Neural cell (in vitro differentiated cells): ENCODE results near the gene C1orf50. TPM values are rescaled to one million over a fixed set of nuclear protein-coding genes. Genes with fewer than 3 reads are reported as not detected.

Source experiments
- H2AFZ ChIP-seq: fragments of 200-600, 300-800 bp; sonication (generic), shearing (Covaris generic); 2 replicates; pipeline ENCODE4 v1.6.0; 2014; ENCODE audit warnings: low read depth, mild to moderate bottlenecking, antibody characterized with exemption, low read length, moderate library complexity
- H3F3A ChIP-seq: fragments of 200-600 bp; shearing (Covaris generic); 2 replicates; pipeline ENCODE4 v1.6.1; 2016; ENCODE audit warnings: mild to moderate bottlenecking, moderate library complexity, mixed read lengths, antibody characterized with exemption, low read length; ENCODE audit not compliant: insufficient read depth, poor library complexity, severe bottlenecking
- H3K27ac ChIP-seq: fragments of 200-600, 300-800 bp; sonication (generic), shearing (Covaris generic); 2 replicates; pipeline ENCODE4 v1.5.1; 2014; ENCODE audit warnings: mild to moderate bottlenecking, low read length, moderate library complexity
- H3K27me3 ChIP-seq: fragments of 300-800, 200-600 bp; sonication (generic), shearing (Covaris generic); 2 replicates; pipeline ENCODE4 v1.6.0; 2014; ENCODE audit warnings: mild to moderate bottlenecking, low read depth, low read length, moderate library complexity; ENCODE audit not compliant: insufficient read depth
- H3K36me3 ChIP-seq: fragments of 300-800, 200-600 bp; sonication (generic), shearing (Covaris generic); 2 replicates; pipeline ENCODE4 v1.5.1; 2014; ENCODE audit warnings: mild to moderate bottlenecking, antibody characterized with exemption, low read length, moderate library complexity; ENCODE audit not compliant: insufficient read depth
- H3K4me2 ChIP-seq: fragments of 300-800, 200-600 bp; sonication (generic), shearing (Covaris generic); 2 replicates; pipeline ENCODE4 v1.6.0; 2014; ENCODE audit warnings: mild to moderate bottlenecking, low read length
- H3K4me3 ChIP-seq: fragments of 300-800, 200-600 bp; sonication (generic), shearing (Covaris generic); 2 replicates; pipeline ENCODE4 v1.5.1; 2014; ENCODE audit warnings: mild to moderate bottlenecking, low read length, moderate library complexity
- H3K79me2 ChIP-seq: fragments of 200-600 bp; shearing (Covaris generic); replicated peaks from 2 replicates; pipeline ENCODE4 v1.6.0; 2014; ENCODE audit warnings: mild to moderate bottlenecking, low read length, moderate library complexity; ENCODE audit not compliant: insufficient read depth
- H3K9ac ChIP-seq: fragments of 300-800, 200-600 bp; sonication (generic), shearing (Covaris generic); 2 replicates; pipeline ENCODE4 v1.6.1; 2016; ENCODE audit warnings: mild to moderate bottlenecking, low read length, mixed read lengths
- H3K9me2 ChIP-seq: fragments of 200-600 bp; shearing (Covaris generic); 2 replicates; pipeline ENCODE4 v1.6.1; 2016; ENCODE audit warnings: mild to moderate bottlenecking, low read length, mixed read lengths; ENCODE audit not compliant: insufficient read depth
- H3K9me3 ChIP-seq: fragments of 200-600, 300-800 bp; sonication (generic), shearing (Covaris generic); 2 replicates; pipeline ENCODE4 v1.6.1; 2016; ENCODE audit warnings: mild to moderate bottlenecking, mixed run types, low read length, moderate library complexity, mixed read lengths
- H4K20me1 ChIP-seq: fragments of 200-600 bp; shearing (Covaris generic); 2 replicates; pipeline ENCODE4 v1.6.1; 2016; ENCODE audit warnings: mild to moderate bottlenecking, mixed run types; ENCODE audit not compliant: insufficient read depth
- CTCF ChIP-seq: fragments of 450-650 bp; IDR thresholded peaks from 2 replicates; pipeline ENCODE4 v1.5.1; 2014; ENCODE audit warnings: antibody characterized with exemption, mild to moderate bottlenecking, moderate library complexity; ENCODE audit not compliant: poor library complexity, severe bottlenecking
- EP300 ChIP-seq: fragments of 450-650 bp; conservative IDR thresholded peaks from 2 replicates; pipeline ENCODE4 v1.6.1; 2014; ENCODE audit warnings: antibody characterized with exemption, mild to moderate bottlenecking, moderate library complexity; ENCODE audit not compliant: poor library complexity, severe bottlenecking
- EZH2 ChIP-seq: fragments of 200-600, 300-800 bp; shearing (Covaris generic), sonication (generic); IDR thresholded peaks from 2 replicates; pipeline ENCODE4 v1.6.1; 2014; ENCODE audit warnings: antibody characterized with exemption, low read length, borderline replicate concordance, mild to moderate bottlenecking; ENCODE audit not compliant: insufficient read depth, poor library complexity, severe bottlenecking
- MXI1 ChIP-seq: fragments of 450-650 bp; conservative IDR thresholded peaks from 2 replicates; pipeline ENCODE4 v1.6.1; 2014; ENCODE audit warnings: antibody characterized with exemption, mild to moderate bottlenecking; ENCODE audit not compliant: poor library complexity, severe bottlenecking
- POLR2AphosphoS5 ChIP-seq: IDR thresholded peaks from 2 replicates; pipeline ENCODE4 v1.6.1; 2012
- REST ChIP-seq: IDR thresholded peaks from 2 replicates; pipeline ENCODE4 v1.6.1; 2012; ENCODE audit warnings: borderline replicate concordance
- SMC3 ChIP-seq: fragments of 450-650 bp; conservative IDR thresholded peaks from 2 replicates; pipeline ENCODE4 v1.6.1; 2014; ENCODE audit warnings: antibody characterized with exemption, mild to moderate bottlenecking, moderate library complexity; ENCODE audit not compliant: poor library complexity
- TAF1 ChIP-seq: IDR thresholded peaks from 2 replicates; pipeline ENCODE4 v1.6.1; 2012; ENCODE audit warnings: low read depth
- polyA plus RNA-seq: library from polyadenylated mRNA; depleted of rRNA; stranded (reverse); fragments of >200 nt; gene quantifications from 2 replicates; pipeline ENCODE4 v1.2.3, GENCODE V29; 2014

The C1orf50 gene
- polyA plus RNA-seq, 1 donor from 2014 or later = 26.7 TPM

GRCh38 chr1:42815941-42816584 is 49.0 kb downstream of the C1orf50 start:
- TF ChIP-seq REST (peak; percentile 69), TAF1 (peak; percentile 80), CTCF (no peak)
- Histone ChIP-seq H3F3A (no peaks in the 10 kb centered on the region), H3K79me2 (peaks cover 39% of the 10 kb centered on the region), H3K27me3 (no peaks in the 10 kb centered on the region), H3K4me2 (peak overlapping the region; percentile 99), H3K9ac (peak overlapping the region; percentile 80), H3K27ac (peak overlapping the region; percentile 95), H3K9me3 (no peaks in the 10 kb centered on the region), H2AFZ (peak overlapping the region; percentile 47), H4K20me1 (no peaks in the 10 kb centered on the region), H3K4me3 (peak overlapping the region; percentile 68), H3K36me3 (no peaks in the 10 kb centered on the region), H3K9me2 (no peaks in the 10 kb centered on the region)

- H3F3A ChIP-seq = no peaks in the 10 kb centered on the region
- peaks cover 33% of the 10 kb centered on the region for H3K79me2 ChIP-seq
- H3K9me3 ChIP-seq = no peaks in the 10 kb centered on the region
- peak within 1 kb of the TSS; percentile 99 for H3K4me2 ChIP-seq
- peak within 1 kb of the TSS; percentile 54 for H2AFZ ChIP-seq
- TF ChIP-seq CTCF = no peak
- TF ChIP-seq MXI1 = peak; percentile 53
- TF ChIP-seq TAF1 = peak; percentile 58
- TF ChIP-seq EZH2 = no peak
- TF ChIP-seq EP300 = peak; percentile 47
- TF ChIP-seq SMC3 = peak; percentile 35
- TF ChIP-seq REST = peak; percentile 87
- TF ChIP-seq POLR2AphosphoS5 = peak; percentile 90
- no peaks in the 10 kb centered on the region for H3K27me3 ChIP-seq
- no peaks in the 10 kb centered on the region for H4K20me1 ChIP-seq
- peak within 1 kb of the TSS; percentile 68 for H3K4me3 ChIP-seq
- peak within 1 kb of the TSS; percentile 95 for H3K27ac ChIP-seq
- peak within 1 kb of the TSS; percentile 80 for H3K9ac ChIP-seq
- H3K36me3 ChIP-seq = no peaks in the 10 kb centered on the region
- no peaks in the 10 kb centered on the region for H3K9me2 ChIP-seq
Measured at GRCh38 chr1:42816585-42817439, 49.8 kb downstream of the C1orf50 start, which contains the start of the genes ERMAP and SVBP. Gene ERMAP, plus strand, starts transcription at chr1:42817122. Its CDS starts 13,327 bp downstream, at chr1:42830449. Gene SVBP, minus strand, starts transcription at chr1:42817397. Its CDS starts 853 bp downstream, at chr1:42816544.
